Esophagus muscularis mucosa (tissue), 4 donors: Measurements from ENCODE around the gene BASP1. TPM values are rescaled to one million over a fixed set of nuclear protein-coding genes. Genes with fewer than 3 reads are reported as not detected.

Experiments used
- DNase-seq: peaks from one replicate; pipeline ENCODE4 v3.0.0-alpha.2; 2017; ENCODE audit errors: extremely low spot score
- H3K27ac ChIP-seq, 4 donors: fragments of 200-600 bp; sonication (generic); replicated peaks in 1 of 4; 1 replicate in 3 of 4; 2 replicates in 1 of 4; pipeline ENCODE4 v1.5.1; 2016 to 2019; ENCODE audit warnings: mild to moderate bottlenecking in 1 of 4
- H3K27me3 ChIP-seq, 4 donors: fragments of 200-600 bp; sonication (generic); one replicate each; pipeline versions ENCODE4 v1.5.1 to v1.6.0; 2016 to 2019
- H3K36me3 ChIP-seq, 4 donors: fragments of 200-600 bp; sonication (generic); one replicate each; pipeline ENCODE4 v1.5.1; 2016 to 2019
- H3K4me1 ChIP-seq, 4 donors: fragments of 200-600 bp; sonication (generic); one replicate each; pipeline ENCODE4 v1.5.1; 2016 to 2019
- H3K4me3 ChIP-seq, 4 donors: fragments of 200-600 bp; sonication (generic); 1 replicate in 2 of 4; 2 replicates in 2 of 4; pipeline ENCODE4 v1.5.1; 2016 to 2019; ENCODE audit warnings: mild to moderate bottlenecking in 4 of 4, moderate library complexity in 1 of 4
- H3K9me3 ChIP-seq, 4 donors: fragments of 200-600 bp; sonication (generic); 1 replicate in 3 of 4; 2 replicates in 1 of 4; pipeline ENCODE4 v1.5.1; 2016 to 2019
- CTCF ChIP-seq, 3 experiments: fragments of 200-600 bp in 2 of 3; fragments of 450-650 bp in 1 of 3; sonication (generic) in 2 of 3; IDR thresholded peaks; one replicate each; pipeline ENCODE4 v1.5.1; 2017 to 2019; ENCODE audit warnings: antibody characterized with exemption in 3 of 3, mild to moderate bottlenecking in 2 of 3, moderate library complexity in 1 of 3
- EP300 ChIP-seq: sonication (generic); formaldehyde crosslinking; IDR thresholded peaks from one replicate; pipeline ENCODE4 v1.6.1; 2017; ENCODE audit warnings: antibody characterized with exemption
- POLR2A ChIP-seq: fragments of 450-650 bp; IDR thresholded peaks from one replicate; pipeline ENCODE4 v1.6.1; 2017; ENCODE audit warnings: antibody characterized with exemption, moderate library complexity, mild to moderate bottlenecking, low read depth
- POLR2AphosphoS5 ChIP-seq, 2 donors: sonication (generic); formaldehyde crosslinking; IDR thresholded peaks; one replicate each; pipeline ENCODE4 v1.6.1; 2017; ENCODE audit warnings: antibody characterized with exemption in 2 of 2
- WGBS: methylation state at CpG from one replicate; pipeline ENCODE4 v1.1.5; 2018; 5-methylcytosine and 5-hydroxymethylcytosine counted together
- intact Hi-C: fragments of 100-400 bp; cut with DNase I; formaldehyde crosslinking; loops from one replicate; pipeline ENCODE4 v1.15.1; 2023
- total RNA-seq, 4 donors: library from RNA; depleted of rRNA; stranded (reverse); fragments of >200 nt; gene quantifications; one replicate each; pipeline versions ENCODE4 v1.1.0 to v1.2.1, GENCODE V29; 2016

BASP1 gene
- total RNA-seq, 4 donors from 2014 or later = 5.4 to 19.7 (median 6.6) TPM

GRCh38 chr5:17302604-17303003 is 85.2 kb downstream of the BASP1 start:
- Histone ChIP-seq H3K27ac (no peak overlapping the region), H3K4me3 (no peak overlapping the region), H3K36me3 (no peaks in the 10 kb centered on the region), H3K9me3 (no peaks in the 10 kb centered on the region), H3K4me1 (no peaks in the 10 kb centered on the region), H3K27me3 (peaks cover 0 to 7% (median 0%) of the 10 kb centered on the region in 4 donors)
- intact Hi-C loops = no loop called here
- no peak for TF ChIP-seq POLR2A
- TF ChIP-seq CTCF (IDR thresholded peaks at IDR 0.05) = no peak
- no peak for TF ChIP-seq EP300
- no peak for TF ChIP-seq POLR2AphosphoS5 (IDR thresholded peaks at IDR 0.05)
- DNase-seq = no peak
- 36% methylated on average over 4 of the region's 4 CpGs for WGBS

- WGBS = 67% methylated on average over 4 of the region's 4 CpGs
- DNase-seq = no peak
- no peak for TF ChIP-seq EP300
- TF ChIP-seq POLR2A = no peak
- TF ChIP-seq POLR2AphosphoS5 (IDR thresholded peaks at IDR 0.05) = no peak
- TF ChIP-seq CTCF (IDR thresholded peaks at IDR 0.05) = no peak
- Histone ChIP-seq H3K27ac (no peak overlapping the region), H3K9me3 (no peaks in the 10 kb centered on the region), H3K36me3 (no peaks in the 10 kb centered on the region), H3K27me3 (peaks cover 0 to 7% (median 0%) of the 10 kb centered on the region in 4 donors), H3K4me1 (no peaks in the 10 kb centered on the region), H3K4me3 (no peak overlapping the region)
- intact Hi-C loops = no loop called here
Measured at GRCh38 chr5:17304282-17304681, 86.9 kb downstream of the BASP1 start.

GRCh38 chr5:17305017-17305416 is 87.6 kb downstream of the BASP1 start:
- intact Hi-C loops = no loop called here
- TF ChIP-seq EP300 (no peak), POLR2AphosphoS5 (IDR thresholded peaks at IDR 0.05) (no peak), POLR2A (no peak), CTCF (IDR thresholded peaks at IDR 0.05) (no peak)
- no peak for DNase-seq
- WGBS = 35% methylated on average over 5 of the region's 5 CpGs
- Histone ChIP-seq H3K27me3 (peaks cover 0 to 7% (median 0%) of the 10 kb centered on the region in 4 donors), H3K4me3 (no peak overlapping the region), H3K27ac (no peak overlapping the region), H3K9me3 (no peaks in the 10 kb centered on the region), H3K4me1 (no peaks in the 10 kb centered on the region), H3K36me3 (no peaks in the 10 kb centered on the region)

- 86% methylated on average over 9 of the region's 14 CpGs for WGBS
- intact Hi-C loops = no loop called here
- Histone ChIP-seq H3K27me3 (peaks cover 0 to 7% (median 0%) of the 10 kb centered on the region in 4 donors), H3K4me1 (no peaks in the 10 kb centered on the region), H3K36me3 (no peaks in the 10 kb centered on the region), H3K27ac (no peak overlapping the region), H3K4me3 (no peak overlapping the region), H3K9me3 (no peaks in the 10 kb centered on the region)
- TF ChIP-seq POLR2A = no peak
- no peak for TF ChIP-seq CTCF (IDR thresholded peaks at IDR 0.05)
- no peak for TF ChIP-seq POLR2AphosphoS5 (IDR thresholded peaks at IDR 0.05)
- no peak for TF ChIP-seq EP300
- DNase-seq = no peak
Measured at GRCh38 chr5:17305964-17306725, 88.7 kb downstream of the BASP1 start.
